WERI-Rb-1 (cell line): Measurements from ENCODE around the gene BIN1.
A peak's percentile ranks its signal among the peaks of the same experiment; 100 is the strongest.

Experiments
- DNase-seq: peaks from one replicate; pipeline ENCODE4 v3.0.0-alpha.2; 2020
- H3K27ac ChIP-seq: fragments of 250-450 bp; sonication (Bioruptor Pico); 2 replicates; pipeline ENCODE4 v1.5.1; 2020; ENCODE audit warnings: mild to moderate bottlenecking, moderate library complexity
- H3K27me3 ChIP-seq: fragments of 250-450 bp; sonication (Bioruptor Pico); 2 replicates; pipeline ENCODE4 v1.5.1; 2021; ENCODE audit warnings: mild to moderate bottlenecking, low read depth, moderate library complexity; ENCODE audit not compliant: insufficient read depth, severe bottlenecking
- H3K36me3 ChIP-seq: fragments of 250-450 bp; sonication (Bioruptor Pico); 2 replicates; pipeline ENCODE4 v1.5.1; 2020; ENCODE audit warnings: mild to moderate bottlenecking, moderate library complexity
- H3K4me3 ChIP-seq: 2 replicates; pipeline ENCODE4 v1.5.1; 2011; ENCODE audit warnings: low read depth, mild to moderate bottlenecking, control low read depth, low read length
- H3K9me3 ChIP-seq: fragments of 250-450 bp; sonication (Bioruptor Pico); 2 replicates; pipeline ENCODE4 v1.5.1; 2021; ENCODE audit warnings: mild to moderate bottlenecking, moderate library complexity; ENCODE audit not compliant: severe bottlenecking
- CTCF ChIP-seq: IDR thresholded peaks from 2 replicates; pipeline ENCODE4 v1.5.1; 2011; ENCODE audit warnings: low read depth, mild to moderate bottlenecking, control low read depth, inconsistent platforms, low read length

Gene BIN1

GRCh38 chr2:127091148-127091547 is 15.8 kb downstream of the BIN1 start:
- no peak overlapping the region for H3K4me3 ChIP-seq
- no peak overlapping the region for H3K27ac ChIP-seq
- H3K27me3 ChIP-seq, result no peaks in the 10 kb centered on the region
- DNase-seq, result no peak
- TF ChIP-seq CTCF, result no peak
- no peaks in the 10 kb centered on the region for H3K9me3 ChIP-seq
- peaks cover 5% of the 10 kb centered on the region for H3K36me3 ChIP-seq

DNA sequence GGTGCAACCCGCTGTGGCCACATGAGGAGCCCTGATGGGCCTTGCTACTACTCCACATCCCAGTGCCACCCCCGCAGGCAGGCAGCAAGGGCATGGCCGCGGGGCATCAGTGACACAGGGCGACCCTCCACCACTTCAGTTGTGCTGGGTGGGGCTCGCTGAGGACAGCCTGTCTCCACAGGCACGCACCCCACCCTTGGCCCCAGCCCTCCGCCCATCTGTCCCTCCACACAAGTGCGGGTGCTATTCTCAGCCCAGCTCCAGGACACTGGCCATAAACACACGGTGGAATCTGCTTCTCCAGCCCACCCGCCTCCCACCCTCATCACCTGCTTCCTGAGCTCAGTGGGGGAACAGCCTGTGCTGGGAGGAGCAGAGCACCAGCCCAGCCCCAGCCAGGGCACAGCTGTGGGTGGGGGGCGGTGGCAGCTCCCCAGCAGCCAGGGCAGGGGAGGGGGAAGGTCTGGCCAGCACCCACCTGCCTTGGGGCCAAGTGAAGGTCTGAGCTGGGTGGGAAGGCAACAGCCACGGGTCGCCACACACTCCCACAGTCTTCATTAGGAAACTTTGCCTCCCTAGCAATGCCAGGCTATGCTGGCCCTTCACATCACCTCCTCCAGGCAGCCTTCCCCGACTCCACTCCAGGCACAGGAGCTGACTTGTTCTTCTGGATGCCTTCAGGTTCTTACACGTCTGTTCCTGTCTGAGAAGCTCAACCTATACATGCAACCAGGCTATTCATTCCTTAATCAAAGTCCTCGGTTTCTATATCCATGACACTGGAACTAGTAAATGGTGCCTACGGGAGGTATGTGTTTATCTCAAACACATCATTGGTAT is 16.5 kb downstream of the BIN1 start:
- Histone ChIP-seq H3K36me3 (peaks cover 8% of the 10 kb centered on the region), H3K4me3 (no peak overlapping the region), H3K27ac (no peak overlapping the region; the same call in 1 of the 2 replicates), H3K27me3 (no peaks in the 10 kb centered on the region), H3K9me3 (no peaks in the 10 kb centered on the region)
- TF ChIP-seq CTCF, result no peak
- no peak for DNase-seq

DNA sequence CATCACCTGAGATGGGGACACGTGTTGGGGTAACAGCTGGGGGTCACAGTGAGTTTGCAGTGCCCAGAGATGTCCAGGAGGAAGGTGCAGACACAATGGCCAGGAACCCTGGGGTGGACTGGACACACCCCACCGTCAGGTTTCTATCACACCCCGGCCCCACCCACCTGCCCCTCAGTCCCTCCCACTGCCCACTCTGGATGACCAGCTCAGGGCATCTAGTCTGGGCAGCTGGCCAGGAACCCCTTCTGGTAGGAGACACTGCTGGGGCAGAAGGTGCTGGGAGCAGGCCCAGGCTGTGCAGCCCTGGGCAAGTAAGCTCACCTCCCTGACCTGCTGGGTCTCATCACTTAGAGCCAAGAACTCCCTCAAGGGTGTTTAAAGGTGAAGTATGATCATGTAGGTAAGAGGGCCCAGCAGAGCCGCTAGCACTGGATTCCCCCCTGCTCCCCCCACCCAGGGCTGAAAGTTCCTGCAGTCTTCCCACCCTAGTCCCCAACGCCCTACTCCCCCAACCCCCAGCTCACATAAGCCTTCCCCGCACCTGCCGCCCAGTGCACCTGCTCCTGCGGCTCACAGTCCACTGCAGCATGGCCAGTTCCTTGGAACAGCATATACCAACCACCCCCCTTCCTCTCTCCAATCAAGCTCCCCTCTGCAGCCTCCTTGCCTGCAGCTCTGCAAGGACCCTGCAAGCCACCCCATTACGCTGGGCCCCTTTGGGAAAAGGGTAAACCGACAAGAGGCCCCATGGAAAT is 17.3 kb downstream of the BIN1 start:
- H3K4me3 ChIP-seq, result no peak overlapping the region
- no peak for DNase-seq
- H3K9me3 ChIP-seq, result no peaks in the 10 kb centered on the region
- H3K36me3 ChIP-seq, result peaks cover 8% of the 10 kb centered on the region
- H3K27me3 ChIP-seq, result no peaks in the 10 kb centered on the region
- TF ChIP-seq CTCF, result no peak
- H3K27ac ChIP-seq, result no peak overlapping the region

GRCh38 chr2:127088706-127089105 is 18.2 kb downstream of the BIN1 start:
- H3K4me3 ChIP-seq, result no peak overlapping the region
- no peaks in the 10 kb centered on the region for H3K27me3 ChIP-seq
- TF ChIP-seq CTCF, result no peak
- H3K27ac ChIP-seq, result no peak overlapping the region
- H3K36me3 ChIP-seq, result peaks cover 15% of the 10 kb centered on the region
- no peaks in the 10 kb centered on the region for H3K9me3 ChIP-seq
- DNase-seq, result no peak

- Histone ChIP-seq H3K4me3 (no peak overlapping the region), H3K36me3 (peaks cover 18% of the 10 kb centered on the region), H3K9me3 (no peaks in the 10 kb centered on the region), H3K27me3 (no peaks in the 10 kb centered on the region), H3K27ac (peak overlapping the region; percentile 56)
- no peak for TF ChIP-seq CTCF
- no peak for DNase-seq
Observed at GRCh38 chr2:127087791-127088495, 19.0 kb downstream of the BIN1 start.
